ENCODE data around the gene NEK4.

NEK4 gene

GRCh38 chr3:52811452-52812011 is 40.8 kb upstream of the NEK4 start:
- no peak for DNase-seq (ENCODE audit: low read depth)
- H3K4me3 ChIP-seq (ENCODE audit: low read depth, low read length), result no peak overlapping the region
- no peak for TF ChIP-seq CTCF (IDR thresholded peaks at IDR 0.05; ENCODE audit: insufficient read depth, low read depth, low read length, missing control alignments)

DNA sequence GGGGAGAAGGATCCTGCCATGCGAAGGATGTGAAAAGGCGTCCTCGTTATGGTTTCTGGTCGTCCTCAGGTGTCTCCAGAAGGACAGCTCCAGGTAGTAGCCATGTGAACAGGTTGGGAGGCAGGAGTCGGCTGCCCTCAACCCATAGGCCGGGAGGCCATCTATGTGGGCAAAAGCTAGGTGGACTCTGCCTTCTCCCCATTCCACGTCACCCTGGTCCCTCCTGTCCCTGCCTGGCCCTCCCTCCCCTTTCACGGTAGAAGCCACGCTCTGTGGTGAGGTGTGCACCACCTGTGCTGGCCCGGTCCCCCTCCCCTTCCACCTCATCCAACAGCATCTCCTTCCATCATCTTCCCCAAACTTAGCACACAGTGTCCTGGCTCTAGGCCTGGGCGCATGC is 40.2 kb upstream of the NEK4 start:
- no peak overlapping the region for H3K4me3 ChIP-seq (ENCODE audit: low read depth, low read length)
- no peak for TF ChIP-seq CTCF (IDR thresholded peaks at IDR 0.05; ENCODE audit: insufficient read depth, low read depth, low read length, missing control alignments)
- DNase-seq (ENCODE audit: low read depth), result no peak

DNA sequence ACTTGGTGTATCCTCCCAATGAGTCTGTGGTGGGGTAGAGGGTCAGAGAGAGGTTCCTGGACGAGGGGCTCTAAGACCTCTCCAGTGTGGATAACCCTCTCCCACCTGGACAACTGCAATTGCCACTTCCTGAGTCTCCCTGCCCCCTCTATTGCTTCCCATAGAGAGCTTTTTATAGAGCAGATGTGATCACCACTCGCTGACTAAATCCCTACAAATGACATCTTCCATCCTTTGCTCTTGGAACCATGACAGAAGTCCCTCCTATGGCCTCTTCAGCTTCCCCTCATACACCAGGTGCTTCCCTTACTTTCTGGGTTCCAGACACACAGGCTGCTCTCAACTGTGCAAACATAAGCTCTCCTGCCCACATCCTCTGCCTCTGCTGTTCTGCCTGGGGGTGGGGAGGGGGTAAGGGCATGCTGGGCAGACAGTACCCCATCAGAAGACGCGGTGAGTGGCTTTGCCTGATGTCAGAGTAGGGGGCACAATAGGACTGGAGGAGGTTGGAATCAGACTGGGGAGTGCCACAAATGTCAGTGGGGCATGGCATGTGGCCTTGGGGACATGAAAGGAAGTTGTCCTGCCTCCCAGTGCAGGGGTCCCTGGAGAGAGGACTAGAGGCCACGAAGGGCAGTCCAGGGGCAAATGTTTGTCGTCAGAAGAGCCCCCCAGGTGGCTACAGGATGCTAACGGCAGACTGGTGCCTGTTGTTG is 39.1 kb upstream of the NEK4 start:
- no peak for TF ChIP-seq CTCF (IDR thresholded peaks at IDR 0.05; ENCODE audit: insufficient read depth, low read depth, low read length, missing control alignments)
- no peak overlapping the region for H3K4me3 ChIP-seq (ENCODE audit: low read depth, low read length)
- DNase-seq (ENCODE audit: low read depth), result no peak

DNA sequence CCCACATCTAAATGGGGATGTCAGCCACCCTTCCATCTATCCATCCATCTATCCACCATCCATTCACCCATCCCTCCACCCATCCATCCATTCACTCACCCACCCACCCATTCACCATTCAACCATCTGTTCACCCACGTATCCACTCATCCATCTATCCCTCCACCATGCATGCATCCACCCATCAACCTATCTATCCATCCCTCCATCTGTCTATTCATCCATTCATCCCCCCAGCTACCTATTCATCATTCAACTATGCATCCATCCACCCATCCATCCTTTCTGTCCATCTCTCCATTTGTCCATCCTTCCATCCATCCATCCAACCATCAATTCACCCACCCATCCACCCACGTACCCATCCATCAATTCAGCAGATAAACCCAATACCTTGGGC is 38.4 kb upstream of the NEK4 start:
- H3K4me3 ChIP-seq (ENCODE audit: low read depth, low read length), result no peak overlapping the region
- no peak for TF ChIP-seq CTCF (IDR thresholded peaks at IDR 0.05; ENCODE audit: insufficient read depth, low read depth, low read length, missing control alignments)
- no peak for DNase-seq (ENCODE audit: low read depth)

- DNase-seq (ENCODE audit: low read depth), result no peak
- no peak for TF ChIP-seq CTCF (IDR thresholded peaks at IDR 0.05; ENCODE audit: insufficient read depth, low read depth, low read length, missing control alignments)
- no peak overlapping the region for H3K4me3 ChIP-seq (ENCODE audit: low read depth, low read length)
Measured at GRCh38 chr3:52805270-52806039, 34.7 kb upstream of the NEK4 start.

GRCh38 chr3:52801839-52802238 is 31.1 kb upstream of the NEK4 start:
- H3K4me3 ChIP-seq (ENCODE audit: low read depth, low read length), result no peak overlapping the region
- no peak for DNase-seq (ENCODE audit: low read depth)
- no peak for TF ChIP-seq CTCF (IDR thresholded peaks at IDR 0.05; ENCODE audit: insufficient read depth, low read depth, low read length, missing control alignments)

Data from GM12865 (cell line).